HepG2 (cell line): ENCODE results near the gene STEAP1. TPM values are rescaled to one million over a fixed set of nuclear protein-coding genes. Genes with fewer than 3 reads are reported as not detected.
"Not testable (repeated sequence)": the region's sequence is repeated elsewhere in the genome, so short reads cannot be mapped to it uniquely, and the experiment has no call there.

ENCODE experiments used
- AHDC1 ChIP-seq: sonication (generic); formaldehyde crosslinking; IDR thresholded peaks from 2 replicates; pipeline ENCODE4 v1.5.1; 2020; ENCODE audit warnings: mild to moderate bottlenecking, missing genetic modification reagents, borderline replicate concordance
- BATF2 ChIP-seq: sonication (generic); formaldehyde crosslinking; IDR thresholded peaks from 2 replicates; pipeline ENCODE4 v1.8.0; 2022; ENCODE audit warnings: mild to moderate bottlenecking, missing genetic modification reagents, moderate library complexity
- FOXA3 ChIP-seq: IDR thresholded peaks from 2 replicates; pipeline ENCODE4 v1.6.1; 2016; ENCODE audit warnings: missing genetic modification reagents, missing compliant biosample characterization
- HNRNPK ChIP-seq: fragments of 200-400 bp; formaldehyde crosslinking; IDR thresholded peaks from 2 replicates; pipeline ENCODE4 v1.6.1; 2018; ENCODE audit warnings: low read length, low read depth, moderate library complexity, mild to moderate bottlenecking; ENCODE audit not compliant: poor library complexity, severe bottlenecking
- IRF9 ChIP-seq: sonication (generic); formaldehyde crosslinking; IDR thresholded peaks from 2 replicates; pipeline ENCODE4 v1.8.0; 2022; ENCODE audit warnings: missing genetic modification reagents, mild to moderate bottlenecking, borderline replicate concordance
- KDM2A ChIP-seq: sonication (generic); formaldehyde crosslinking; IDR thresholded peaks from 2 replicates; pipeline ENCODE4 v1.4.0; 2020; ENCODE audit warnings: low read depth, missing genetic modification reagents, borderline replicate concordance
- MAZ ChIP-seq, 2 experiments: sonication (generic) in 1 of 2; formaldehyde crosslinking in 1 of 2; IDR thresholded peaks; 2 replicates each; pipeline versions ENCODE4 v1.5.0 to v1.6.1; 2012 to 2020; ENCODE audit warnings: low read depth in 2 of 2, mild to moderate bottlenecking in 2 of 2, borderline replicate concordance in 1 of 2, improper control_type of control experiment in 1 of 2, low read length in 1 of 2, missing genetic modification reagents in 1 of 2, moderate library complexity in 1 of 2
- NR2F6 ChIP-seq, 2 experiments: IDR thresholded peaks; 2 replicates each; pipeline ENCODE4 v1.6.1; 2016; ENCODE audit warnings: antibody characterized with exemption in 1 of 2, mild to moderate bottlenecking in 1 of 2
- NRL ChIP-seq: sonication (generic); formaldehyde crosslinking; IDR thresholded peaks from 2 replicates; pipeline ENCODE4 v1.5.0; 2020; ENCODE audit warnings: missing genetic modification reagents, mild to moderate bottlenecking, moderate library complexity, borderline replicate concordance
- RBFOX2 ChIP-seq: fragments of 200-400 bp; formaldehyde crosslinking; IDR thresholded peaks from 2 replicates; pipeline ENCODE4 v1.6.1; 2017; ENCODE audit warnings: low read depth, mild to moderate bottlenecking, low read length
- THRA ChIP-seq: sonication (generic); formaldehyde crosslinking; IDR thresholded peaks from 2 replicates; pipeline ENCODE4 v1.4.0; 2020; ENCODE audit warnings: missing genetic modification reagents, borderline replicate concordance
- YEATS4 ChIP-seq: sonication (generic); formaldehyde crosslinking; IDR thresholded peaks from 2 replicates; pipeline ENCODE4 v1.4.0; 2020; ENCODE audit warnings: missing genetic modification reagents, borderline replicate concordance
- ZNF143 ChIP-seq: sonication (generic); formaldehyde crosslinking; IDR thresholded peaks from 2 replicates; pipeline ENCODE4 v1.4.0; 2020; ENCODE audit warnings: missing genetic modification reagents
- ZNF619 ChIP-seq: sonication (generic); formaldehyde crosslinking; IDR thresholded peaks from 2 replicates; pipeline ENCODE4 v1.4.0; 2020; ENCODE audit warnings: mild to moderate bottlenecking, missing genetic modification reagents
- ZNF709 ChIP-seq: sonication (generic); formaldehyde crosslinking; IDR thresholded peaks from 2 replicates; pipeline ENCODE4 v1.5.0; 2020; ENCODE audit warnings: mild to moderate bottlenecking, missing genetic modification reagents
- ZNF792 ChIP-seq: IDR thresholded peaks from 2 replicates; pipeline ENCODE4 v1.6.1; 2016
- ZNF816 ChIP-seq: sonication (generic); formaldehyde crosslinking; IDR thresholded peaks from 2 replicates; pipeline ENCODE4 v1.8.0; 2022; ENCODE audit warnings: missing genetic modification reagents, mild to moderate bottlenecking, borderline replicate concordance
- polyA plus RNA-seq, 8 experiments: library from polyadenylated mRNA; depleted of rRNA in 3 of 8; stranded (reverse) in 7 of 8; unstranded in 1 of 8; fragments of >200 nt; fragmentation: Illumina TruSeq in 4 of 8; extraction: Trizol in 4 of 8; gene quantifications; 2 replicates each; pipeline versions ENCODE4 v1.2.1 to v1.2.3, GENCODE V29; 2011 to 2016; ENCODE audit warnings: low read depth in 4 of 8, missing spikeins in 1 of 8, mixed read lengths in 1 of 8; ENCODE audit not compliant: insufficient read depth in 1 of 8
- total RNA-seq, 5 experiments: library from RNA; depleted of rRNA; stranded (reverse); fragments of >200 nt; fragmentation: Illumina TruSeq; extraction: Trizol; gene quantifications; 2 replicates each; pipeline ENCODE4 v1.2.3, GENCODE V29; 2016; ENCODE audit warnings: low read depth in 1 of 5

Gene STEAP1
- total and polyA plus RNA-seq, 2 of the 13 experiments (the other 11 are each of a cell fraction or from before 2014, with no cell fraction given), result 23.2 to 24.2 TPM

- peak; percentile 88; the same call in 1 of the 2 replicates for TF ChIP-seq ZNF709 (CRISPR knock-in tag)
- TF ChIP-seq AHDC1, result 0 out of 2 replicates have a peak, but pooled peaks have one; percentile 59
- 0 out of 2 replicates have a peak, but pooled peaks have one; percentile 70 for TF ChIP-seq ZNF619 (CRISPR knock-in tag)
- peak; percentile 79; the same call in 1 of the 2 replicates for TF ChIP-seq ZNF816
- TF ChIP-seq ZNF792 (CRISPR knock-in tag), result peak; percentile 71; the same call in 1 of the 2 replicates
- peak; percentile 81 for TF ChIP-seq YEATS4 (CRISPR knock-in tag)
- TF ChIP-seq NR2F6 (IDR thresholded peaks at IDR 0.05), result not testable (repeated sequence)
- peak; percentile 38; the same call in 1 of the 2 replicates for TF ChIP-seq NR2F6 (CRISPR knock-in tag; IDR thresholded peaks at IDR 0.05)
- 0 out of 2 replicates have a peak, but pooled peaks have one; percentile 41 for TF ChIP-seq ZNF143 (CRISPR knock-in tag)
- TF ChIP-seq FOXA3 (CRISPR knock-in tag), result peak; percentile 59; the same call in 1 of the 2 replicates
- TF ChIP-seq NRL (CRISPR knock-in tag), result 0 out of 2 replicates have a peak, but pooled peaks have one; percentile 48
- peak; percentile 15; the same call in 1 of the 2 replicates for TF ChIP-seq THRA (CRISPR knock-in tag)
- peak; percentile 95 for TF ChIP-seq KDM2A (CRISPR knock-in tag)
- TF ChIP-seq IRF9 (CRISPR knock-in tag), result peak; percentile 55; the same call in 1 of the 2 replicates
- peak; percentile 49; the same call in 1 of the 2 replicates for TF ChIP-seq BATF2
- peak; percentile 85 for TF ChIP-seq RBFOX2
- TF ChIP-seq HNRNPK, result peak; percentile 27
- 0 out of 2 replicates have a peak, but pooled peaks have one; percentile 46 for TF ChIP-seq MAZ (IDR thresholded peaks at IDR 0.05; ENCODE audit: borderline replicate concordance, low read depth, low read length)
- peak; percentile 66 for TF ChIP-seq MAZ (CRISPR knock-in tag; IDR thresholded peaks at IDR 0.05; ENCODE audit: low read depth)
Observed at GRCh38 chr7:90153943-90154771, at the start of gene STEAP1 (continued).
